ENCODE results near the gene ALX3. TPM values are rescaled to one million over a fixed set of nuclear protein-coding genes. Genes with fewer than 3 reads are reported as not detected.

ALX3 gene
- total and polyA plus RNA-seq, 2 of the 8 experiments (the other 6 are each of a cell fraction or from before 2014, with no cell fraction given), result 0.20 TPM; not detected in 1

GRCh38 chr1:110024613-110025012, 45.9 kb downstream of the ALX3 start:
- no peak overlapping the region for H4K5ac ChIP-seq (ENCODE audit: insufficient read length, low read depth, low read length)
- no peak overlapping the region for H2BK20ac ChIP-seq (ENCODE audit: low read length)
- no peak overlapping the region for H2BK120ac ChIP-seq (replicated peaks; ENCODE audit: low read depth, low read length)
- POLR2A ChIA-PET (ENCODE audit: partially characterized antibody), result interaction anchor here (0.6 to 2.0 kb wide), 4 partner anchors 8 to 46 kb away, joined by 3 to 9 read pairs (median 4); partner anchors contain the start of gene STRIP1
- no peak overlapping the region for H2BK12ac ChIP-seq (ENCODE audit: low read depth, low read length)
- H3K14ac ChIP-seq (ENCODE audit: insufficient read length), result no peak overlapping the region
- no peak overlapping the region for H3K23ac ChIP-seq (ENCODE audit: insufficient read length)
- H4K8ac ChIP-seq (ENCODE audit: extremely low read depth, insufficient read depth, low read length), result no peak overlapping the region
- TF ChIP-seq POU5F1 (IDR thresholded peaks at IDR 0.05; ENCODE audit: low read depth, low read length) (no peak), NANOG (IDR thresholded peaks at IDR 0.05; ENCODE audit: insufficient read depth, low read depth, low read length, poor library complexity, severe bottlenecking) (no peak), POLR2AphosphoS5 (IDR thresholded peaks at IDR 0.05; ENCODE audit: low read depth, low read length) (no peak), SAP30 (IDR thresholded peaks at IDR 0.05; ENCODE audit: insufficient read depth, insufficient replicate concordance, low read length) (no peak), BACH1 (IDR thresholded peaks at IDR 0.05; ENCODE audit: low read length) (no peak), RXRA (IDR thresholded peaks at IDR 0.05; ENCODE audit: insufficient read depth, low read depth, low read length) (no peak), MAFK (IDR thresholded peaks at IDR 0.05; ENCODE audit: low read depth, low read length) (no peak), POLR2A (IDR thresholded peaks at IDR 0.05; ENCODE audit: control extremely low read depth in 1 of 2, low read depth in 2 of 2, low read length in 2 of 2) (no peak), KDM5A (IDR thresholded peaks at IDR 0.05; ENCODE audit: low read length) (no peak)
- WGBS, 2 experiments (ENCODE audit: extremely low coverage in 1 of 2, insufficient coverage in 1 of 2, insufficient read length in 1 of 2, insufficient replicate concordance in 2 of 2, low coverage in 1 of 2, low lambda C conversion rate in 2 of 2, missing lambda C conversion rate in 1 of 2), result 91% methylated on average over 4 of the region's 4 CpGs; no CpG with 5 or more reads in 1 of the 2 experiments
- H3K56ac ChIP-seq (replicated peaks; ENCODE audit: insufficient read length, low read depth, low read length), result no peak overlapping the region
- H3K4me3 ChIP-seq (ENCODE audit: extremely low read depth in 1 of 4, insufficient read depth in 2 of 4, low read depth in 3 of 4, low read length in 4 of 4), result no peak overlapping the region
- no peak overlapping the region for H3K9ac ChIP-seq (replicated peaks in 1 of 4; ENCODE audit: extremely low read depth in 1 of 4, low read depth in 3 of 4, low read length in 3 of 4)
- H3K4me1 ChIP-seq (replicated peaks in 1 of 4; ENCODE audit: control insufficient read depth in 3 of 4, insufficient read depth in 4 of 4, low read length in 3 of 4), result no peaks in the 10 kb centered on the region
- no peak for FAIRE-seq
- no peak overlapping the region for H3K4ac ChIP-seq (replicated peaks; ENCODE audit: insufficient read length, low read depth, low read length)
- CTCF ChIA-PET (ENCODE audit: partially characterized antibody), result interaction anchor here (0.5 to 1.8 kb wide), 3 partner anchors 23 to 61 kb away, joined by 3 to 10 read pairs (median 3); no protein-coding TSS in a partner anchor
- no peak overlapping the region for H3K18ac ChIP-seq (ENCODE audit: extremely low read depth, low read length)
- H2BK15ac ChIP-seq (ENCODE audit: low read length), result no peak overlapping the region
- no peak overlapping the region for H3K4me2 ChIP-seq (ENCODE audit: insufficient read depth in 1 of 2, low read depth in 2 of 2, low read length in 2 of 2)
- no peak overlapping the region for H3K27ac ChIP-seq (ENCODE audit: low read depth, low read length)
- H3K36me3 ChIP-seq (ENCODE audit: control insufficient read depth in 2 of 4, insufficient read depth in 4 of 4, low read length in 3 of 4), result peaks cover 10 to 51% (median 39%) of the 10 kb centered on the region in 4 experiments
- DNase-seq (ENCODE audit: low read depth in 1 of 2, low spot score in 2 of 2), result no peak
- H2AFZ ChIP-seq (ENCODE audit: low read length), result no peak overlapping the region
- no peaks in the 10 kb centered on the region for H3K79me1 ChIP-seq (ENCODE audit: low read depth, low read length)
- no peaks in the 10 kb centered on the region for H3K9me3 ChIP-seq (ENCODE audit: insufficient read depth in 2 of 2, low read depth in 1 of 2, low read length in 1 of 2)
- no peak overlapping the region for H2BK5ac ChIP-seq (ENCODE audit: low read depth, low read length)
- no peaks in the 10 kb centered on the region for H3K79me2 ChIP-seq (ENCODE audit: control insufficient read depth in 1 of 2, insufficient read depth in 2 of 2, low read length in 2 of 2)
- no peak overlapping the region for H2AK5ac ChIP-seq (ENCODE audit: low read depth, low read length)
- no peak overlapping the region for H4K91ac ChIP-seq (replicated peaks; ENCODE audit: insufficient read length, low read length)
- H3K23me2 ChIP-seq (ENCODE audit: low read depth, low read length), result no peaks in the 10 kb centered on the region
- H4K20me1 ChIP-seq (replicated peaks in 1 of 2; ENCODE audit: control insufficient read depth in 1 of 2, insufficient read depth in 2 of 2, low read length in 2 of 2), result no peaks in the 10 kb centered on the region
- H3K27me3 ChIP-seq (replicated peaks in 1 of 4; ENCODE audit: control insufficient read depth in 3 of 4, extremely low read depth in 1 of 4, insufficient read depth in 3 of 4, low read length in 3 of 4), result no peaks in the 10 kb centered on the region

Data from H1 (cell line).